Muscle layer of duodenum (tissue), 2 donors: ENCODE measurements around the gene DDO.
"Not testable (repeated sequence)": the region's sequence is repeated elsewhere in the genome, so short reads cannot be mapped to it uniquely, and the experiment has no call there.

ENCODE experiments used
- H3K27ac ChIP-seq: one replicate; pipeline ENCODE4 v1.7.0; 2013; ENCODE audit warnings: mild to moderate bottlenecking, low read length
- H3K27me3 ChIP-seq: one replicate; pipeline ENCODE4 v1.7.0; 2013; ENCODE audit warnings: low read depth, mild to moderate bottlenecking, control low read depth, low read length
- H3K36me3 ChIP-seq, 2 donors: one replicate each; pipeline ENCODE4 v1.7.0; 2013; ENCODE audit warnings: low read length in 2 of 2, control low read depth in 1 of 2, mild to moderate bottlenecking in 1 of 2; ENCODE audit not compliant: insufficient read depth in 2 of 2, control insufficient read depth in 1 of 2
- H3K4me1 ChIP-seq, 2 donors: one replicate each; pipeline ENCODE4 v1.7.0; 2013; ENCODE audit warnings: low read length in 2 of 2, mild to moderate bottlenecking in 2 of 2, control low read depth in 1 of 2, moderate library complexity in 1 of 2; ENCODE audit not compliant: insufficient read depth in 2 of 2, control insufficient read depth in 1 of 2
- H3K4me3 ChIP-seq, 2 donors: one replicate each; pipeline ENCODE4 v1.7.0; 2013; ENCODE audit warnings: low read length in 2 of 2, low read depth in 1 of 2, mild to moderate bottlenecking in 1 of 2
- H3K9me3 ChIP-seq, 2 donors: one replicate each; pipeline ENCODE4 v1.7.0; 2013; ENCODE audit warnings: low read length in 2 of 2, control low read depth in 1 of 2, mild to moderate bottlenecking in 1 of 2; ENCODE audit not compliant: control insufficient read depth in 1 of 2
- donor health status: healthy.

DDO gene

DNA sequence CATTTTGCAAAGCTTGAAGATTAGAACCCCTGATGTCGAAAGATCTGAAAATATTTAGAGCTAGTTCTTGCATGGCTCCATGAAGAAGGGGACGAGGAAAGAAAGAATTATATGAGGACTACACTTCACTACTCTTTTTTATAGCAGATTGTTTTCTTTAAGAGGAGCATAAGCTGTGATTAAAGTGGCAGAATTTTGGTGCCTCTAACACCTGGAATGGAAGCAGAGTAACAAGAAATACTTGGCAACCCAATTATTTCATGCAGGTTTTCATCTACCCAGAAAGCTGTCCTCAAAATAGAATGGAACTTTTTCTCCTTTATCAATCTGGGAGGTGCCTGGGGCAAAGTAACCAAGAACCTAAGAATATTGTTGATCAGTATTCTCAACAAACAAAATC lies 61.2 kb downstream of the DDO start:
- Histone ChIP-seq H3K27me3 (no peaks in the 10 kb centered on the region), H3K27ac (peak overlapping the region; percentile 70), H3K9me3 (no peaks in the 10 kb centered on the region), H3K4me1 (peaks cover 11 to 36% of the 10 kb centered on the region in 2 donors), H3K4me3 (peak overlapping the region in 1 of 2 donors; percentile 22), H3K36me3 (no peaks in the 10 kb centered on the region)

DNA sequence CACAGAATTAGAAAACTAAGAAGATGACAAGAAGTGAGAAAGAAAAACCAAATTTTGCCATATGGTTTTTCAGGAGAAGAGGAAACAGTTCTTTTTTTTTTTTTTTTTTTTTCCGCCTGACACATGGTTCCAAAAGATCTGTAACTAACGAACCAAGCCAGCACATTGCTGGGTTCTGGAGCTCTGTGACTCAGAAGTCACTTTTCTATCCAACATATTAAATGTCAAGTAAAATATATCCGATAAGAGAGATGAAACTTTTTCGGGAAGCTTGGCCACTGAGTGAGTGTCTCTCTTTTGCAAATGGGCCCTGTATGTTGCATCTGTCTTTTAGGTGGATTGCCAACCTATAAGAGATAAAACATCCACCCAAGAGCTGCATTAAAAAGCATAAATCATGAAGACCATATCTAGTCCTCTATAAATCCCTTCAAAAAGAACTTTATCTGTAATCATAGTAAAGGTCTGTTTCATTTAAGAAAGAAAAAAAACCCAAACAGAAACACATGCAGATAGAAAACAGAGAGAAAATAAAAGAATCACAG lies 61.8 kb downstream of the DDO start:
- Histone ChIP-seq H3K27me3 (no peaks in the 10 kb centered on the region), H3K4me1 (peaks cover 11 to 32% of the 10 kb centered on the region in 2 donors), H3K36me3 (no peaks in the 10 kb centered on the region), H3K27ac (peak overlapping the region; percentile 76), H3K4me3 (peak overlapping the region in 1 of 2 donors; percentile 1), H3K9me3 (no peaks in the 10 kb centered on the region)

DNA sequence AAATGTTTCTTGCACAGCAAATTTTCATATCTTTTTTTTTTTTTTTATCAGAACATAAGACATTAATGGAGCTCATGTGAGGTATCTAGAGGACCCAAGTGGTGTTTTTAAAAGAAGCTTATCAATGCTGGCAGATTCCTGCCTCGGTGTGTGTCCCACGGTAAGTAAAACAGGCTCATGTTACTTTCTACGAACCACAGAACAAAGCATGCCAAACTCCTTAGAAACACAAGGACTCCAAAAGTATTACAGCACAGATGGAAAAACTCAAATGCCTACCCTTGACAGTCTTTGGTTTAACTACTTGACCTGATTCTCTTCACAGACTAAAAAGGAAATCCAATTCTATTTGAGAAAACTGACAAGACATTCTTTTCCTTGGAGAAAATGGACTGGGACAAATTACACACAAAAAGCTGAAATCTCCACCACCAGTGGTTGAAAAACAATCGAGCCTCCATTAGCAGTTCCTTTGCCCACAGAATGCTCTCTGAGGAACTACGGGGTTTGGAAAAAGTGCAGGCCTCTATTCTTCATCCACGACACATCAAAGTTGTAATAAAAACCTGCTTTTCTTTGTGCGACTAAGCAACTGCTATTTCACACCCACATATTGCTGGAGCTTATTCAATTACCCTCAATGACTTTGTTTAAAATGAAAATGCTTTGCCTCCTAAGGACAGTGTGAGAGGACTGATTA lies 62.7 kb downstream of the DDO start:
- Histone ChIP-seq H3K4me1 (peaks cover 11 to 32% of the 10 kb centered on the region in 2 donors), H3K4me3 (no peak overlapping the region), H3K36me3 (no peaks in the 10 kb centered on the region), H3K27me3 (no peaks in the 10 kb centered on the region), H3K27ac (peak overlapping the region; percentile 76), H3K9me3 (no peaks in the 10 kb centered on the region)

DNA sequence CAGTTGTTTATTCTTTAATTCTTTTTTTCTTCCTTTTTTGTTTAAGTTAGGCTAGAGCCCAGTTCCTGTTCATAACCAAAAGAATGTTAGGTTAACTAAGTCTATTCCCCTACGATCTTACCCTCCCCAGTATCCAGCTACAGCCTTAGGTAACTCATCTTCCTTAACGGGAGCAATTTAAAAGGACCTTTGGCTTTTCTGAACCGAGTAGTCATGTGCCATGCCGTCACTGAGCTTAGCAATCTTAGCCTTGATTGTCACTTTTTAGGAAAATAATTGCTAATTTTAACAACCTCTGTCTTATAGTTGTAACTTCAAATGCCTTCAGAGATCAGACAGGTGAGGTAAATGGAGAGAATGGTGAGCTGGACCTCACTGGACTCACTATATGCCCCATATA lies 63.4 kb downstream of the DDO start:
- H3K27me3 ChIP-seq: no peaks in the 10 kb centered on the region
- peak overlapping the region; percentile 76 for H3K27ac ChIP-seq
- H3K4me3 ChIP-seq: no peak overlapping the region
- H3K36me3 ChIP-seq: no peaks in the 10 kb centered on the region
- H3K9me3 ChIP-seq: no peaks in the 10 kb centered on the region
- peaks cover 11 to 39% of the 10 kb centered on the region in 2 donors for H3K4me1 ChIP-seq

DNA sequence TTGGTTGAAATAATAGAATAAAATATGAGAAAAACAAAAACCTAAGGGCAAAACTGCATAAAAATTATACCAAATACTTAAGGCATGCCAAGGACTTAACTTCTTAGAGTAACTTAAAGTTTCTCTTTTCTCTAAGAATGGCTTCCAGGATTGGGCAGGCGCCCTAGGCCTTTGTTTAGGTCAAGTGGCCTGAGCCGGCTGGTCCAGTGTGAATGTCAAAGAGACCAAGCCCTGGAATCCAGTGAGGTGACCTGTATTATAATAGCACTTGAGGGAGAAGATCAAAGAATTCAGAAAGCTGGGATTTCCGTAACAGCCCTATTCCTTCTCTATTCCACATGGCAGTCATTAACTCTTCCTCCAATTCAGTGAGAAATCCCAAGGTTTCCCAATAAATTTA lies 63.8 kb downstream of the DDO start:
- peaks cover 11 to 43% of the 10 kb centered on the region in 2 donors for H3K4me1 ChIP-seq
- H3K4me3 ChIP-seq: no peak overlapping the region
- H3K27me3 ChIP-seq: no peaks in the 10 kb centered on the region

DNA sequence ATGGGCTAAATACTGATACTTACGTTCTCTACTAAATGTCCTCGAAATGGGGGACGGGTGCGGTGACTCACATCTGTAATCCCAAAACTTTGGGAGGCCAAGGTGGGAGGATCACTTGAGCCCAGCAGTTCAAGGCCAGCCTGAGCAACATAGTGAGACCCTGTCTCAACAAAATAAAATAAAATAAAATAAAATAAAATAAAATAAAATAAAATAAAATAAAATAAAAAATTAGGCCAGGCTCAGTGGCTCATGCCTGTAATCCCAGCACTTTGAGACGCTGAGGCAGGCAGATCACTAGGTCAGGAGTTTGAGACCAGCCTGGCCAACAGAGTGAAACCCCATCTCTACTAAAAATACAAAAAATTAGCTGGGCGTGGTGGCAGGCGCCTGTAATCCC lies 64.8 kb downstream of the DDO start:
- peaks cover 11 to 40% of the 10 kb centered on the region in 2 donors for H3K4me1 ChIP-seq
- H3K4me3 ChIP-seq, H3K27me3 ChIP-seq, H3K27ac ChIP-seq, H3K36me3 ChIP-seq, H3K9me3 ChIP-seq: not testable (repeated sequence)

More for the DNA sequence above, 63.8 kb downstream of the DDO start:
- H3K9me3 ChIP-seq: no peaks in the 10 kb centered on the region
- H3K36me3 ChIP-seq: no peaks in the 10 kb centered on the region
- no peak overlapping the region for H3K27ac ChIP-seq

DNA sequence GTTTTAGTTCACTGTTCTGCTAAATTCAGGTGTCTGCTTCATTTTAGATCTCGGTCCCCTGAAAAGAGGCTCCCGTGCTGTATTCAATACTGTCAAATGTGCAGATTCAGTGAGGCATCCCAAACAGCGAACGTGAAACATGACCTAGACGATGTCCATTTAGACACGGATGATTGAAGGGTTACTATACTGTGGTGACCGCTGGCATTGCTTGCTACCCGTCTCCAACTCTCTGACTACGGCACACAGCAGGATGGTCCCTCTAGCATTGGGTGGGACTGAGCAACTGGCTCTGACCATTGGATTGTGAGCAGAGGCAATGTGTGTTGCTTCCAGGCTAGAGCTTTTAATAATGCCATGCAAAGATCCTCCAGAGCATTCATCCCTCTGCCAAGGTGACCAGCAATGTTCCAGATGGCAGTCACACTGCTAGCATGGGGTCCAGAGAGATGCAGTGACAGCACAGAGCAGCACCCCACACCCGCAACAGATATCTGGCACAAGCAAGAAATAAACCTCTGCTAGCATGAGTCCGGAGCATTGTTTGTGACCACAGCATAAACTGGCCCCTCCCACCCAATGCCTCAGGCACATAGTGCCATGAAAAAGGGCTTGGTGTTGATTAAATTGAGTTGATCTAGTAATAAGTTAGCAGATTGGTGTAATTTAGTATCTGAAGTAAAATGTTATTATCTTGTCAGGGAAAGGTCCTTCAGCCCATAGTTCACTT lies 66.2 kb downstream of the DDO start:
- H3K4me1 ChIP-seq: peaks cover 11 to 30% of the 10 kb centered on the region in 2 donors
- H3K27me3 ChIP-seq: no peaks in the 10 kb centered on the region
- H3K9me3 ChIP-seq: no peaks in the 10 kb centered on the region
- H3K36me3 ChIP-seq: no peaks in the 10 kb centered on the region
- H3K27ac ChIP-seq: no peak overlapping the region
- H3K4me3 ChIP-seq: no peak overlapping the region

DNA sequence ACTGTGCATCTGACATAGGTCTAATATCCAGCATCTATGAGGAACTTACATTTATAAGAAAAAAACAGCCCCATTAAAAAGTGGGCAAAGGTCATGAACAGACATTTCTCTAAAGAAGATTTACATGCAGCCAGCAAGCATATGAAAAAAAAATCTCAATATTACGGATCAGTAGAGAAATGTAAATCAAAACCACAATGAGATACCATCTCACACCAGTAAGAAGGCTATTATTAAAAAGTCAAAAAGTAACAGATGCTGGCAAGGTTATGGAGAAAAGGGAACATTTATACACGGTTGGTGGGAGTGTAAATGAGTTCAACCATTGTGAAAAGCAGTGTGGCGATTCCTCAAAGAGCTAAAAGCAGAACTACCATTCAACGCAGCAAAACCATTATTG lies 70.3 kb downstream of the DDO start:
- Histone ChIP-seq H3K4me3 (no peak overlapping the region), H3K4me1 (peaks cover 12 to 43% of the 10 kb centered on the region in 2 donors)

DNA sequence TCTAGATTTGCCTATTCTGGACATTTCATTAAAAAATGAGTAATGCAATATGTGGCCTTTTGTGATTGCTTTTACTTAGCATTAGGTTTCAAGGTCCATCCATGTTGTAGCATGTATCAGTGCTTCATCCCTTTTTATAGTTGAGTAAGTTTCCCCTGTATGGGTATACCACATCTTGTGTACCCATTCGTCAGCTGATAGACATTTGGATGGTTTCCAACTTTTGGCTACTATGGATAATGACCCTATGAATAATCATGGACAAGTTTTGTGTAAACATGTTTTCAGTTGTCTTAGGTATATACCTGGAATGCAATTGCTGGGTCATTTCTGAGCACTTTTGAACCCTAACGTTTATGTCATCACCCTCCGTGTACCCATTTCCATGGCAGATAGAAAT lies 72.6 kb downstream of the DDO start:
- H3K4me3 ChIP-seq: no peak overlapping the region
- no peak overlapping the region for H3K27ac ChIP-seq
- peaks cover 12 to 43% of the 10 kb centered on the region in 2 donors for H3K4me1 ChIP-seq
- H3K36me3 ChIP-seq: no peaks in the 10 kb centered on the region
- H3K9me3 ChIP-seq: no peaks in the 10 kb centered on the region
- H3K27me3 ChIP-seq: no peaks in the 10 kb centered on the region

More for the DNA sequence above, 70.3 kb downstream of the DDO start:
- Histone ChIP-seq H3K27ac (no peak overlapping the region), H3K9me3 (no peaks in the 10 kb centered on the region), H3K36me3 (no peaks in the 10 kb centered on the region), H3K27me3 (no peaks in the 10 kb centered on the region)
